Hematopoietic multipotent progenitor cell treated with erythropoietin and hydrocortisone succinate and interleukin-3 and kit ligand, for 17 days (in vitro differentiated cells): Measurements from ENCODE around the gene OXA1L.
"Not testable (repeated sequence)": the region's sequence is repeated elsewhere in the genome, so short reads cannot be mapped to it uniquely, and the experiment has no call there.

Experiments
- DNase-seq: peaks from one replicate; pipeline ENCODE4 v3.0.0-alpha.2; 2015; ENCODE audit warnings: low spot score

OXA1L gene

GRCh38 chr14:22769369-22769768 is 2.9 kb downstream of the OXA1L start:
- DNase-seq, result no peak

GRCh38 chr14:22770481-22771187 is 4.1 kb downstream of the OXA1L start:
- DNase-seq, result no peak

- DNase-seq, result no peak
Measured at GRCh38 chr14:22772725-22773124, 6.2 kb downstream of the OXA1L start.

GRCh38 chr14:22773162-22774010 is 6.9 kb downstream of the OXA1L start:
- DNase-seq, result no peak

GRCh38 chr14:22774011-22774706 is 7.7 kb downstream of the OXA1L start:
- no peak for DNase-seq

GRCh38 chr14:22776215-22776614 is 9.7 kb downstream of the OXA1L start:
- DNase-seq, result no peak

- not testable (repeated sequence) for DNase-seq
Measured at GRCh38 chr14:22776849-22777248, 10.4 kb downstream of the OXA1L start.

GRCh38 chr14:22778084-22778483 is 11.6 kb downstream of the OXA1L start:
- no peak for DNase-seq

- no peak for DNase-seq
Measured at GRCh38 chr14:22780105-22780679, 13.7 kb downstream of the OXA1L start.

GRCh38 chr14:22780941-22781300 is 14.4 kb downstream of the OXA1L start:
- no peak for DNase-seq

GRCh38 chr14:22781301-22781991 is 15.0 kb downstream of the OXA1L start:
- no peak for DNase-seq

- no peak for DNase-seq
Measured at GRCh38 chr14:22786685-22787084, 20.2 kb downstream of the OXA1L start.

- no peak for DNase-seq
Measured at GRCh38 chr14:22791301-22791700, 24.8 kb downstream of the OXA1L start.

GRCh38 chr14:22792158-22792557 is 25.7 kb downstream of the OXA1L start:
- DNase-seq, result no peak

GRCh38 chr14:22793550-22793949 is 27.1 kb downstream of the OXA1L start:
- DNase-seq, result not testable (repeated sequence)

- no peak for DNase-seq
Measured at GRCh38 chr14:22793976-22794375, 27.5 kb downstream of the OXA1L start.

- no peak for DNase-seq
Measured at GRCh38 chr14:22794551-22794951, 28.1 kb downstream of the OXA1L start.

- no peak for DNase-seq
Measured at GRCh38 chr14:22796087-22796707, 29.7 kb downstream of the OXA1L start.

- no peak for DNase-seq
Measured at GRCh38 chr14:22797017-22797917, 30.8 kb downstream of the OXA1L start.

- no peak for DNase-seq
Measured at GRCh38 chr14:22798528-22798927, 32.0 kb downstream of the OXA1L start.
